HG03460 (cell line): Measurements from ENCODE around the gene C10orf88.

Source experiments
- ATAC-seq: cut with Tn5 transposase; IDR thresholded peaks from one replicate; pipeline ENCODE4 v1.9.1; 2021; ENCODE audit not compliant: unreplicated experiment

C10orf88 gene, protein sequence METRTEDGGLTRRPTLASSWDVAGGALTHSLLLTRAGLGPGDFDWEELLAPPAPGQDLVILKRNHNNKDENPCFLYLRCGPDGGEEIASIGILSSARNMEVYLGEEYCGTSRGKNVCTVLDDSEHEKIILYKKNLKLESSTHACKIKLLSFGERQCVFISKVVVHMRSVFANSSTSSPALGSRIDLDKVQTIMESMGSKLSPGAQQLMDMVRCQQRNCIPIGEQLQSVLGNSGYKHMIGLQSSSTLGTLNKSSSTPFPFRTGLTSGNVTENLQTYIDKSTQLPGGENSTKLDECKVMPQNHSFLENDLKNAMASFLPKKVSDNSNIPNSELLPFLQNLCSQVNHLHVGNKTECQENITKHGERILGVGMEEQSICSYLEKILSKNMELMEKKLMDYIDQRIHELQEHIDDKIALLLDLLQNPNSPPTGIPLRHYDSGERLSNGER

DNA sequence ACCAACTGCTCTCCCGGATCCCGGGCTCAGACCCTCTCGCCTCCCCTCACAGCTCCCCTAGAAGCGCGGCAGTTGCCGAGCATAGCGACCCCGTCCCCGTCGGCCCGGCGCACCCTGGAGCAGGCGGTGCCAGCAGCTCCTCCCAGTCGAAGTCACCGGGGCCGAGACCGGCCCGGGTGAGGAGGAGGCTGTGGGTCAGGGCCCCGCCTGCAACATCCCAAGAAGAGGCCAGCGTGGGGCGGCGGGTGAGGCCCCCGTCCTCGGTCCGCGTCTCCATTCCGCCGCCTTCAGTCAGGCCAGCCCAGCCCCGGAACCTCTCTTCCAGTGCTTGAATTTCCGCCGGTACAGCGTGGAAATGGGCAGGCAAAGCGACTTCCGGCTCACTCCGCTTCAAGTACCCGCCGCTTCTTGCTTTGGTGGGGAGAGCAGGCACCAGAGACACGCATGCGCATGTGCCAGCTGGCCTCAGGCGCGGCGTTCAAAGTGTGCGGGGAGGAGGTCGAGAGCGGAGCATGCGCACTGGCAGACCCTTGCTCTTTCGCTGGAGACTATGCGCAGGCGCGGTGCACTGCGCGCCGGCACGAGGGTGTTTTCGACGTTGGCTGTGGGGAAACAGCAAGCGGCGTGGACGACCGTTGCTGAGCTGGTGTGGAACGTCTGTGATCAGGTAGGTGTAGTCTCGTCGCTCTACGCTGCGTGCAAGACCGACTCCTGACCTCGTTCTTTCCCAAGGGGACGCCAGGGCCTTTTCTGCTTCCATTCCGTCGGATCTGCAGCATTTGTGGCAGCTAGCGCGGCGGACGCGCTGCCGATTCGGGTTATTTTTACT lies at the start of gene C10orf88:
TSS of gene C10orf88 (minus strand) at position 326 of the 829 bp plus-strand sequence. CDS start at position 277, 49 bp downstream.
- peak; percentile 98 for ATAC-seq

DNA sequence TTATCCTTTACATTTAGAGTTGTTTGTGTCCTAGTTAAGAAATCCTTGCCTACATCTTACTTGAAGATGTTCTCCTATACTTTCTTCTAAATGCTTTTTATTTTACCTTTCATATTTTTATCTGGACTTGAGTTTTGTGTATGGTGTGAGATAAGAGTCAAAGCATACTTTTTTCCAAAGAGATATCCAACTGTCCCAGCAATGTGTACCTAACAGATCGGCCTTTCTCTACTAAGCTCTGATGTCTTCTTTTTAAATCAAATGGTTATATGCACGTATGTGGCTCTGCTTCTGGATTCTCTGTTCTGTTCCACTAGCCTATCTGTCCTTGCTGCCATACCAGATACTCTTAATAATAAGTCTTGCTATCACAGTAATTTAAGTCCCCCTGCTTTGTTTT lies 47.3 kb upstream of the C10orf88 start:
- ATAC-seq: no peak

DNA sequence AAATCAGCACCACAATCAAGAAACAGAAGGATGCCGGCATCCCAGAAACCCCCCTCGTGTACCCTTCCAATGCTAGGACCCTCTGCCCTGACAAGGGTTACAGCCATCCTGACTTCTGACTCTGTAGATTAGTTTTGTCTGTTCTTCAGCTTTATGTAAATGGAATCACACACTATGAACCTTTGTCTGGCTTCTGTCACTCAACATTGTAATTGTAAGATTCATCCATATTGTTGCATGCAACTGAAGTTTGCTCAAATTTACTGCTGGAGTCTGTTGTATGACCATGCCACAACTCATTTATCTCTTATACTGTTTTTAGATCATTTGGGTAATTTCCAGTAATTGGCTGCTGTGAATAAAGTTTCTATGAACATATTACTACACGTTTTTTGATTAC lies 46.1 kb upstream of the C10orf88 start:
- no peak for ATAC-seq

DNA sequence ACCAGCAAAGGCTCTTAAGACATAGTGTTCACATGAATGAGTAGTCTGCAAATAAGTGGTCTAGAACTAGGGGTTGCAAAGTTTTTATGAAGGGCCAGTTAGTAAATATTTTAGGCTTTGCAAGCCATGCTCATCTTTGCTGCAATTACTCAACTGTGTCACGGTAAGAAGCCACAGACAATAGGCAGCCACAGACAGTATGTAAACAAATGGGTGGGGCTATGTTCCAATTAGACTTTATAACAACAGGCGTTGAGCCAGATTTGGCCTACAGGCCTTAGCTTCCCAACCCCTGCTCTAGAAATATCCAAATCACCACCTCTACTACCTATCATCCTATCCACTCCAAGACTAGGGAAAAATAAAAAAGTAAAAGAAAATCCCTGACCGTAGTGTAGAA lies 45.3 kb upstream of the C10orf88 start:
- no peak for ATAC-seq

DNA sequence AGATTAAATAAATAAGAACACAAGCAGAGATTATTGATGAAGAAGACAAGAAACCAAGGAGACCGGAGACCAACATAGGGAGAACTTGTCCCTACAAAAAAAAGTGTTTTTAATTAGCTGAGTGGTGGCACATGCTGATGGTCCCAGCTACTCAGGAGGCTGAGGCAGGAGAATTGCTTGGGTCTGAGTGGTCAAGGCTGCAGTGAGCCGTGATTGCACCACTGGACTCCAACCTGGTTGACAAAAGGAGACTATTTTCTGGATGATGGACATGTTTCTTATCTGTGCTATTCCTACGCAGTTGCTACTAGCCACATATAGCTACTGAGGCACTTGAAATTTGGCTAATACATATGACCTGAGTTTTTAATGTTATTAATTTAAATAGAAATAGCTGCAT lies 44.9 kb upstream of the C10orf88 start:
- ATAC-seq: no peak

DNA sequence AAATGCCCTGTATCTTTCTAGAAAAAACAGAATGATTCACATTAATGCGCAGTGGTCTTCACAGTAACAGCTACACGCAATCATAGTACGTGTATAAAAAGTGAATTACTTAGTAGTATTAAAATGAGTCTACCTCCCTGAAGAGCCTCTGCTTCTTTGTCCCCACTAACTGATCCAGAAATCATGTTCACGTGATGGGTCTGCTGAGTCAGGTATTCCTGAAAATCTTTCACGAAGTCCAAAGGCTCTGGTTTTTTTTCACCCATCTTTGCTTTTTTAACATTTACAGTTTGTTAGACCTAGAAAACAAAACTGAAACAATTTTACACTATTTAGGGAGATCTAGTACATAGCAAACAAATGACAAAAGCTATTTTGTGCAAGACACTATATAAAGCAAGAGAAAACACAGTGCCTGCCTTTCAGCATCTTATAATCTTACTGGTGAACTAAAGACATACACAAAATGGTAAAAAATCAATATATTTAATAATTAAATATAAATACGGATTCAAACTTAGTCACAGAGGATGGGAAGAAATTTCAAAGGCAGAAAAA lies 44.4 kb upstream of the C10orf88 start:
- ATAC-seq: no peak

DNA sequence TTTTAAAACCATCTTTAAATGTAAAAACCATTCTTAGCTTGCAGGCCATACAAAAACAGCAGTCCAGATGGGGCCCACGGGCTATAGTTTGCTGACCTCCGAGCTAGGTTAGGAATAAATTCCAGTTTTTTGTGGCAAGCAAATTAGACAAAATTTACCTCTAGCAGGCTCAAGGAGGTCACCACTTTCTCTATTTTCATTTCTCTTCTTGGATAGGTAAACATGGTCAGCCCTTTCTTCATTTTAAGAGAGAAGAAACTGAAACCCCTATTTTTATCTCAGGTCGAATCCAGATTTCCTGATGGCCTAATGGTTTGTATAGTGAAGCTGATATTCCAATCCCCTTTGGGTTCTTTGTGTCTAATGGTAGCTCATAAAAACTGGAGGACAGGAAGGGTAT lies 43.8 kb upstream of the C10orf88 start:
- ATAC-seq: no peak

DNA sequence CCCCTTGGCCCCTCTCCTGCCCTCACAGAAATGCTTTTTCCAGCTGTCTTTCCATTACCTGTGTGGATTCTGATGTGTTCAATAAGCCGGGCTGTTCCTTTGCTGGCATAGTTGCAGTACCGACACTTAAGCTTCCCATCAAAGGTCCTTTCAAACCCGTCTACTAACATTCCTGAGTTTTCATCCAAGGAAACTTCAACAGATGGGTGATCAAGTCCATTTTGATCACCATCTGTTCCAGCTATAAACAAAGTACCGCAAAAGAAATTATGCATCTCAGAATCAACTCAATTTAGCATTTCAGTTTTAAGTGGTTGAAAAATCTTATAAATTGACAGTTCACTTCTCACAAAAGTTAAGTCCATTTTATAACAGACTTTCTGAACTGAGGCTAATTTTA lies 41.9 kb upstream of the C10orf88 start:
- no peak for ATAC-seq

DNA sequence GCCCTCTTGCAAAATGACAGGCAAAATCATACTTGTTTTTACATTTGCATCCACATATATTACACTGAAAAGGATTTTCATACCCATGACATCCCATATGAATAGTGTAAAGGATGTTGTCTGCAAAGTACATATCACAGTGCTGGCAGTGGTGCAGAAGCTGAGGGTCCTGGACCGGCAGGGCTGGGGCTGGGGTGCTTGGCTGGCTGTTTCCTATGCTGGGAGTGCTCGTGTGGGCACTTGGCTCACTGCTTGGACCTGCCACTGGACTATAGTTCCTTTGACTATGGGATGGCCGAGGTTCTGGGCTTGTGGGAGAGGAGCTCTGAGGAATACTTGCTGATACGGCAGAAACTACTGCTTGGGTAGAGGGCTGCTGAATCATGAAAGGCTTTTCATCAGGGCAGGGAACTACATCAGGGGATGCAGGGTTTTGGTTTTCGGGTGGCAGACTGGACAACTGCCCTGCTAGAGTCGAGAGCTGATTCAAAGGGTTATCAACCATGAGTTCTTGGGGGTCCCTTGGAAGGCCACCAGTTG lies 39.8 kb upstream of the C10orf88 start:
- no peak for ATAC-seq

DNA sequence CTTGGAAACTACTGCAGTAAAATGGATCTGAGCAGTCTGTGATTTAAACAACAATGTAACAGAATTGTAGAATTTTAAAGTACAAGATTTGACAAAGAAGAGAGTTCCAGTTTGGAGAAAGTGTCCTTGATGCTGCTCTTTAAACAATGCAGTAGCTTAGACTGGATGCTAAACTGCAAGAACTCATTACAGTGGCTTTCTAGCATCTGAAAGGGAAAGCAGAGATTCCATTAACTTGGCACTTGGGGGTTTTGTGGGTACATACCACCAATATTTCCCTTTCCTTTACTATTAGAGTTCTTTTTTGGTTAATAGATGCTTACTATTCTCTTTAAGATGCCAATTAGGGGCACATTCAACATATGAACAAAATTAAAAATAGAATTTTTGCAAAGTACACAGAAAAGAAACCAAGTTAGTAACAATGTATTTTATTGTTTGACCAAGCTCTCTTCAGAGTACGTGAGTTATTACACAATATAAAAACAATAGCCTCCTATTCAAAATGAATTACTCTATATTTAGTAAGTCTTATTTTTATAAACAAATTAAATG lies 38.1 kb upstream of the C10orf88 start:
- no peak for ATAC-seq

DNA sequence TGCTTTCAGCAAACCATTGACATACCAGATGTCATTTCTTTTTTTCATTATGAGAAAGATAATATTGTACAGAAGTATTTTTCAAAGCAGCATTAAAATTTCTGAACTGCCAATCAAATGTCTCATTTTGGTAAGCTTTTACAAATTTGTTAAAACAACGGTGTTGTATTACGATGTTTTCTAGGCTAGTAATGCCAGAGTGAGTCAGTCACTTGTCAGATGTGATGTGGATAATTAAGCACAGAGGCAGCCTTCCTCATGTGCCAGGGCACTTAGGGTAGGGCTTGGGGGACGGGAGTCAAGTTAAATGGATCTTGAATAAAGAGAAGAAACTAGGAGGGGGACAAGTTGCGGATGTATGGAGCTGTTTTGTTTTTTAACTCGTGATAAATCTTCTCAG lies 36.3 kb upstream of the C10orf88 start:
- ATAC-seq: no peak

DNA sequence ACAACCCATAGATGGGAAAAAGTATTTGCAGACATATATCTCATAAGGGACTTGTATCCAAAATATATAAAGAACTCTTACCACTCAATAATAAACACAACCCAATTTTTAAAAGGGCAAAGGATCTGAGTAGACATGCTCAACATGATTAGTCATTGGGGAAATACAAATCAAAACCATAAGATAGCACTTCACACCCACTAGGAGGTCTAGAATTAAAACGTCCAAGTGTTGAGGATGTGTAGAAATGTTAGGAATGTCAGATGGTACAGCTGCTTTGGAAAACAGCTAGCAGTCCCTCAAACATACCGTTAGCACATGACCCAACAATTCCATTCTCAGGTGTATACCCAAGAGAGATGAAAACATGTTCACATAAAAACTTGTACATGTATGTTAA lies 34.5 kb upstream of the C10orf88 start:
- ATAC-seq: no peak

DNA sequence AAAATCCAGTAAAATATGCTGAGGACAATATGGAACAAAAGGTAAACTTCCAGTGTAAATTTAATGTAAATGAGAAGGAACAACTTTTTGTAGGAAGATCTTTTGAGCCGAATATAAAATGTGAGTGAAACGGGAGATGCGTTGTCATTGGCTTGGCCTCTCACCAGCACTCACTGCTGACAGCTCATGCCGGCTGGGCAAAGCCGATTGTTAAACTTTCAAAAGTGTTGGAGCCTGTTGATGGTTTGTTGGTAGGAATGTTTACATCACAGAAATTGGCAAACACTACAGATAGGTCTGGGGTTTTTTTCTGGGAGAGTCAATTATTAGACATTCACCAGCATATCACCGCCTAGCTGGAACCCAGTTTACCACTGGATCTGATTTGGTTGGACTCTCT lies 32.3 kb upstream of the C10orf88 start:
- no peak for ATAC-seq

DNA sequence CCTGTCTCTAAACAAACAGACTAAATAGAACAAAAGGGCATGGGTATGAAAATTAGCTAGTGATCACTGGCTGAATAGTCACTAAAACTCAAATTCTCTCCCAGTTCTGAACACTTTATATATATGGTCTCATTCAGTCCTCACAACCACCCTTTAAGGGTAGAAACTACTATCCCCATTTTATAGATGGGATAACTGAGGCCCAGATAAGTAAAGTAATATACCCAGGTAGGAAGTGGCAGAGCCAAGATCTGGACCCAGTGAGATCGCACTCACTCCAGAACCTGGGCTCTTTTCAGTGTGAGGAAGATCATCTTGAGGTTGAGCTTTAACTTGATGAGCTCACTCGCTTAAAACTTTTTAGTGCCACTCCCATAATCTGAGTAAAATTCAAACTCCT lies 30.7 kb upstream of the C10orf88 start:
- ATAC-seq: no peak

DNA sequence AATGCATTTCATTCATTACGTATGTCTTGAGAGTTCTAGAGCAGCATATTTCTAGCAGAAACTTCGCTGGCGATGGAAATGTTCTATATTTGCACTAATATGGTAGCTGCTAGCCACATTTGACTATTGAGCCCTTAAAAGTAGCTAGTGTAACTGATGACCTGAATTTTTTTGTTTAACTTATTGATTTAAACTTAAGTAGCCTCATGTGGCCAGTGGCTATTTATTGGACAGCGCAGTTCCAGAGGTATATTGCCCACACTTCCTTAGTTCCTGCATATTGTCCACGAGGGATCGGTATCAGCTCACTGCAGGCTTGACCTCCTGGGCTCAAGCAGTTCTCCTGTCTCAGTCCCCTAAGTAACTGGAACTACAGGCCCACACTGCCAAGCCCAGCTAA lies 29.9 kb upstream of the C10orf88 start:
- ATAC-seq: no peak

DNA sequence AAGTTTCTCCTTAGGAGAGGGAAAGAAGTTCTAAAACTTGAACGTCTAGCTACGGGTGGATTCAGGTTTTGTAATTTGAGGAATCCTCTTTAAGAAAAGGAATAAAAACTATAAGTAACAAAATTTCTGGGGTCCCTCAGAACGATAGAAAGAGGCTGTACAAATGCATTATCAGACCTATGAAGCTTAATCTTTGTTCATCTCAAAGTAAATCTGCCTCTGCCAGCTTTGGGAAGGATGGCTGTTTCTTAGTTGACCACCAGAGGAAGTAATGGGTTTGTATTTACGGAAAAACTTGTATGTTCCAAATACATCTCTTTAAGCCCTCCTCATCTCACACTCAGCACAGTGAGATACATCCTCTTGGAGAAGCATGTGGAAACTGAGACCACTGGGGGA lies 27.0 kb upstream of the C10orf88 start:
- no peak for ATAC-seq

DNA sequence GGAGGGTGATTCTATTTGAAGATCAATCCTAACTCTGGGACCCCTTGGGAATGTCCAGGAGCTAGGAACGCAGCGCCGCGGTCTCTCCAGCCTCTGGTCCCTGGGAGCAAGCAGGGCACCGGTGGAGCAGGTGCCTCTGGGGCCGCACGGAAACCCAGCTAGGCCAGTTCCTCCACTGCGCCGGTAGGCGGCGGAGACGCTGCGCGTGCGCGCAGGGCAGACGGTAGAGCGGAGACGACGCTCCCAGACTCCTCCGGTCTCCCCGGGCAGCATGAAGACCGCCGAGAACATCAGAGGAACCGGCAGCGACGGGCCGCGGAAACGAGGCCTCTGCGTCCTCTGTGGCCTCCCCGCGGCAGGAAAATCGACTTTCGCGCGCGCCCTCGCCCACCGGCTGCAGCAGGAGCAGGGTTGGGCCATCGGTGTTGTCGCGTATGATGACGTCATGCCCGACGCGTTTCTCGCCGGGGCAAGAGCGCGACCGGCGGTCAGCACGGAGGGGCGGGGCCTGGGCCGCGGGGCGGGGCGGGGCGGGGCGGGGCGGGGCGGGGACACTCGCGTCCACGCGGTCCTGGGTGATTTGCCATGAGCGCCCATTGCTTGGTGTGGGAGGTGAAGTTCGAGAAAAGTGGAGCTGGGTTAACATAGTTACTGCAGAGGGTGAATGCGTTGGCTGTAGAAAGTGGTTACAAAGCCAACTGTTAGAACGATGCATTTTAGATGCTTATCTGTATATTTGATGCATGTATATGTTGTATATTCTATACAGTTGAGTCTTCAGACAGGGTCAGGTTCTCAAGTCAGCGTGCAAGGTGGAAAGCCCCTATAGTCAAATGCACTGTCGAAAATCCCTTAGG lies 26.4 kb upstream of the C10orf88 start, which contains the start of gene PSTK:
TSS of gene PSTK (plus strand) at position 193 of the 857 bp plus-strand sequence. CDS start at position 272, 79 bp downstream.
- ATAC-seq: peak; percentile 98

DNA sequence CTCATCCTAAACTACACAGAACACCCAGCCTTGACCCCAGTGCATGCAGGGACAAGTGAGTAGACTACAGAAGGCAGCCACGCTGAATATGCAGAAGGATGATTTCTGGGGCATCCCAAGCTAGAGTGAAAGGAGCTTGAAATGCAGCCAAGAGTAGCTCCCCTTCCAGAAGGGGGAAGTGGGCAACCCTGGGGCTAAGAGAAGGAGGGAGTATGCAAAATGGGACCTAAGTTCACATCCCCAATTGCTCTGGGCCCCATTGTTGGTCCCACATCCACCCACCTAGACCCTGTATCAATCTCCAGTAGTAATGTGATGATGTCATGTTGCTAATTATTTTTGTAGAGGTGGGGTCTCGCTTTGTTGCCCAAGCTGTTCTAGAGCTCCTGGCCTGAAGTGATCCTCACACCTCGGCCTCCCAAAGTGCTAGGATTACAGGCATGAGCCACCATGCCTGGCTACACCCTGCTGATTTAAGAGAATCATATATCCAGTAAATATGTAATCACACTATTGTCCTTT lies 20.6 kb upstream of the C10orf88 start:
- ATAC-seq: no peak

DNA sequence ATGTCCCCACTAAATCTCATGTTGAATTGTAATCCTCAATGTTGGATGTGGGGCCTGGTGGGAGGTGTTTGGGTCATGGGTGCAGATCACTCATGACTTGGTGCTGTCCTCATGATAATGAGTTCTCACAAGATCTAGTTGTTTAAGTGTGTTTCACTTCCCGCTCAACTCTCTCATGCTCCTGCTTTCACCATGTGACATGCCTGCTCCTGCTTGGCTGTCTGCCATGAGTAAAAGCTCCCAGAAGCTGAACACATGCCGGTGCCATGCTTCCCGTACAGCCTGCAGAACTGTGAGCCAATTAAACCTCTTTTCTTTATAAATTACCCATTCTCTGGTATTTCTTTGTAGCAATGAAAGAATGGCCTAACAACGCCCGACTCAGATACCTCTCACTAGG lies 20.0 kb upstream of the C10orf88 start:
- no peak for ATAC-seq

DNA sequence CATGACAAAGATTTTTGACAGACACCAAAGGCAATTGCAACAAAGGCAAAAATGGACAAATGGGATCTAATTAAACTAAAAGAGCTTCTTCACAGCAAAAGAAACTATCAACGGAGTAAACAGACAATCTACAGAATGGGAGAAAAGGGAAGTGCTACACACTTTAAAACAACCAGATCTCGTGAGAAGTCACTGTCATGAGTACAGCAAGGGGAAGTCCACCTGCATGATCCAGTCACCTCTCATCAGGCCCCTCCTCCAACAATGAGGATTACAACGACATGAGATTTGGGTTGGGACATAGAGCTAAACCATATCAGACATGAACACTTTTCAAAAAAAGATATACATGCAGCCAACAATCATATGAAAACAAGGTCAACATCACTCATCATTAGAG lies 14.7 kb upstream of the C10orf88 start:
- no peak for ATAC-seq
